ENCODE data around the gene DLGAP4.

DNA sequence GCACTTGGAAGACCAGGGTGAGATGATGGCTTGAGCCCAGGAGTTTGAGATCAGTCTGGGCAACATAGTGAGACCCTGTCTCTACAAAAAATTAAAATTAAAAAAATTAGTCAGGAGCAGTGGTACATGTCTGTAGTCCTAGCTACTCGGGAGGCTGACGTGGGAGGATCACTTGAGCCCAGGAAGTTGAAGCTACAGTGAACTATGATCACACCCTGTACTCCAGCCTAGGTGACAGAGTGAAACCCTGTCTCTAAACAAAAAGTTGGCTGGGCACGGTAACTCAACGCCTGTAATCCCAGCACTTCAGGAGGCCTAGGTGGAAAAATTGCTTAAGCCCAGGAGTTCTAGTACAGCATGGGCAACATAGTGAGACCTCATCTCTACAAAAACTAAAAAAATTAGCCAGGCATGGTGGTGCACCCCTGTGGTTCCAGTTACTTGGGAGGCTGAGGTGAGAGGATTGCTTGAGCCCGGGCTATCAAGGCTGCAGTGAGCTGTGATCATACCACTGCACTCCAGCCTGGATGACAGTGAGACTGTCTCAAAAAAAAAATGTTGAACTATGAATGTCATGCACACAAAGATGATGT, 174.4 kb downstream of the DLGAP4 start:
- no peak for TF ChIP-seq CTCF (IDR thresholded peaks at IDR 0.05)
- no peak for TF ChIP-seq POLR2AphosphoS5 (IDR thresholded peaks at IDR 0.05)
